ENCODE measurements around the gene DOCK3. TPM values are rescaled to one million over a fixed set of nuclear protein-coding genes. Genes with fewer than 3 reads are reported as not detected.

The DOCK3 gene
- total and polyA plus RNA-seq, 2 donors (not counting 3 experiments of a cell fraction or from before 2014, with no cell fraction given): 0.08 to 0.13 TPM

GRCh38 chr3:50625231-50626182 is 49.2 kb upstream of the DOCK3 start:
- no peak overlapping the region for H2AFZ ChIP-seq (ENCODE audit: low read depth, low read length)
- no peak overlapping the region for H3K9ac ChIP-seq (replicated peaks; ENCODE audit: extremely low read depth, insufficient read depth, low read length)
- no TSS peak for BruUV-seq (replicated peaks)
- TF ChIP-seq CTCF (IDR thresholded peaks at IDR 0.05; ENCODE audit: extremely low read depth in 1 of 2, insufficient read depth in 1 of 2, low read depth in 1 of 2, low read length in 2 of 2): no peak
- no peak for TF ChIP-seq FOS (IDR thresholded peaks at IDR 0.05; ENCODE audit: borderline replicate concordance, insufficient read depth, low read length)
- TF ChIP-seq EZH2 (IDR thresholded peaks at IDR 0.05; ENCODE audit: borderline replicate concordance, low read depth, low read length, severe bottlenecking): no peak
- TF ChIP-seq JUN (IDR thresholded peaks at IDR 0.05; ENCODE audit: borderline replicate concordance, insufficient read depth, insufficient read length, low read depth): no peak
- no peak for TF ChIP-seq MYC (IDR thresholded peaks at IDR 0.05; ENCODE audit: low read depth, low read length)
- no peak for TF ChIP-seq GATA2 (IDR thresholded peaks at IDR 0.05; ENCODE audit: insufficient read depth, insufficient read length, low read depth, low read length)
- TF ChIP-seq POLR2A (IDR thresholded peaks at IDR 0.05; ENCODE audit: low read depth, low read length): no peak
- TF ChIP-seq POLR2AphosphoS5 (IDR thresholded peaks at IDR 0.05; ENCODE audit: insufficient read depth, low read depth, low read length): no peak
- TF ChIP-seq MAX (IDR thresholded peaks at IDR 0.05; ENCODE audit: insufficient read depth, insufficient read length): no peak
- FAIRE-seq (no peak), DNase-seq (ENCODE audit: low read depth, low spot score) (no peak)
- ChIA-PET POLR2A (no interaction called here), CTCF (interaction anchor here (1.3 to 1.9 kb wide), 2 partner anchors 9 to 27 kb away, joined by 4 to 5 read pairs; partner anchors contain the start of gene MAPKAPK3)
- H3K79me2 ChIP-seq (ENCODE audit: control insufficient read depth, insufficient read depth, low read length): no peaks in the 10 kb centered on the region
- no peaks in the 10 kb centered on the region for H3K9me3 ChIP-seq (replicated peaks; ENCODE audit: control insufficient read depth, insufficient read depth, low read length)
- no peak overlapping the region for H3K4me2 ChIP-seq (ENCODE audit: insufficient read depth, low read length)
- no peaks in the 10 kb centered on the region for H3K36me3 ChIP-seq (ENCODE audit: control insufficient read depth in 2 of 2, extremely low read depth in 1 of 2, insufficient read depth in 2 of 2, low read length in 2 of 2)
- H3K9me1 ChIP-seq (replicated peaks; ENCODE audit: control insufficient read depth, extremely low read depth, insufficient read depth, low read length): no peaks in the 10 kb centered on the region
- dilution Hi-C loops (cut with MboI; ENCODE audit: extremely low pct_ligation_motif_present, low sequenced_read_pairs): no loop called here
- peaks cover 7% of the 10 kb centered on the region for H3K4me1 ChIP-seq (ENCODE audit: control insufficient read depth, extremely low read depth, insufficient read depth, low read length)
- intact Hi-C loops (cut with micrococcal nuclease): no loop called here
- H3K27me3 ChIP-seq (ENCODE audit: control insufficient read depth in 2 of 2, insufficient read depth in 2 of 2, low read length in 2 of 2): no peaks in the 10 kb centered on the region
- H3K4me3 ChIP-seq (replicated peaks in 1 of 3; ENCODE audit: insufficient read depth in 1 of 3, low read depth in 1 of 3, low read length in 3 of 3): no peak overlapping the region
- no peak overlapping the region for H3K27ac ChIP-seq (ENCODE audit: insufficient read depth, low read depth, low read length)
- H4K20me1 ChIP-seq (replicated peaks; ENCODE audit: control insufficient read depth, extremely low read depth, insufficient read depth, low read length): no peaks in the 10 kb centered on the region

Measured in endothelial cell of umbilical vein (primary cell).